Loucy (cell line): ENCODE results near the gene IGSF5.

ENCODE experiments used
- H2AFZ ChIP-seq: fragments of 200-600 bp; sonication (generic); 2 replicates; pipeline ENCODE4 v1.6.0; 2016; ENCODE audit warnings: antibody characterized with exemption, mild to moderate bottlenecking, low read length, moderate library complexity
- H3F3A ChIP-seq: fragments of 200-600 bp; 2 replicates; pipeline ENCODE4 v1.6.0; 2016; ENCODE audit warnings: antibody characterized with exemption, low read depth, mild to moderate bottlenecking
- H3K27me3 ChIP-seq: fragments of 200-600 bp; sonication (generic); 2 replicates; pipeline ENCODE4 v1.6.1; 2014; ENCODE audit warnings: low read length, mild to moderate bottlenecking; ENCODE audit not compliant: insufficient read depth, poor library complexity, severe bottlenecking
- H3K36me3 ChIP-seq: fragments of 200-600 bp; sonication (generic); 2 replicates; pipeline ENCODE4 v1.6.1; 2016; ENCODE audit warnings: low read length; ENCODE audit not compliant: insufficient read depth
- H3K4me1 ChIP-seq: fragments of 200-600 bp; sonication (generic); 2 replicates; pipeline ENCODE4 v1.5.1; 2014; ENCODE audit warnings: low read length, mild to moderate bottlenecking; ENCODE audit not compliant: insufficient read depth, poor library complexity, severe bottlenecking
- H3K4me2 ChIP-seq: fragments of 200-600 bp; sonication (generic); 2 replicates; pipeline ENCODE4 v1.6.0; 2014; ENCODE audit warnings: antibody characterized with exemption, low read length, low read depth, mild to moderate bottlenecking; ENCODE audit not compliant: poor library complexity, severe bottlenecking
- H3K4me3 ChIP-seq: fragments of 200-600 bp; sonication (generic); 2 replicates; pipeline ENCODE4 v1.5.1; 2014; ENCODE audit warnings: low read length, mild to moderate bottlenecking, mixed read lengths; ENCODE audit not compliant: poor library complexity, severe bottlenecking
- H3K79me2 ChIP-seq: fragments of 200-600 bp; sonication (generic); 2 replicates; pipeline ENCODE4 v1.6.1; 2014; ENCODE audit warnings: low read length; ENCODE audit not compliant: insufficient read depth
- H3K9ac ChIP-seq: fragments of 200-600 bp; sonication (generic); 2 replicates; pipeline ENCODE4 v1.6.0; 2014; ENCODE audit warnings: mild to moderate bottlenecking, low read depth, low read length, moderate library complexity; ENCODE audit not compliant: poor library complexity, severe bottlenecking
- H3K9me2 ChIP-seq: fragments of 200-600 bp; sonication (generic); replicated peaks from 2 replicates; pipeline ENCODE4 v1.6.1; 2016; ENCODE audit warnings: low read depth, low read length, mixed read lengths
- H3K9me3 ChIP-seq: fragments of 200-600 bp; sonication (generic); 2 replicates; pipeline ENCODE4 v1.6.1; 2014; ENCODE audit warnings: mild to moderate bottlenecking, antibody characterized with exemption, low read length, low read depth; ENCODE audit not compliant: insufficient read depth
- H4K20me1 ChIP-seq: fragments of 200-600 bp; sonication (generic); 2 replicates; pipeline ENCODE4 v1.6.0; 2014; ENCODE audit warnings: antibody characterized with exemption, low read length, mild to moderate bottlenecking; ENCODE audit not compliant: insufficient read depth, poor library complexity, severe bottlenecking
- EZH2phosphoT487 ChIP-seq: fragments of 200-600 bp; IDR thresholded peaks from 2 replicates; pipeline ENCODE4 v1.6.1; 2018; ENCODE audit warnings: antibody characterized with exemption, mild to moderate bottlenecking, moderate library complexity, borderline replicate concordance
- TF ChIP-seq, protein P1 (sequence below): fragments of 200-600 bp; sonication (generic); conservative IDR thresholded peaks from 2 replicates; pipeline ENCODE4 v1.5.1; 2014; ENCODE audit warnings: mild to moderate bottlenecking, antibody characterized with exemption, low read length

Gene IGSF5

DNA sequence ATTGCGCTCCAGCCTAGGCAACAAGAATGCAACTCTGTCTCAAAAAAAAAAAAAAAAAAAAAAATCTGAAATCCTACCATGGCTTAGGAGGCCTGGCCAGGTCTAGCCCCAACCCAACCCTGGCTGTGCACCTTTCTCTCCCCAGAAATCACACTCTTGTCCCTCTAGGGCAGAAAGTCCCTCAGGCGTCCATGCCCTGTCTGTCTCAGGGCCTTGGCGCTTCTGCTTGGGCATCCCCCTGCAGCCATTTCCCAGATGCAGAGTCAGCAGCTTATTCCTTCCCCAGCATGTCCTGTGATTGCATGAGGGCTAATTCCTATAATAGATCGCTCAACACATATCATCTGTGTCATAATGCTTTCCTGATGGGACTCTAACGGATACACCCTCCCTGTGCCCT lies 65.0 kb downstream of the IGSF5 start:
- no peaks in the 10 kb centered on the region for H3K27me3 ChIP-seq
- no peak overlapping the region for H3K4me3 ChIP-seq
- H3K9me2 ChIP-seq = no peaks in the 10 kb centered on the region
- no peaks in the 10 kb centered on the region for H3K79me2 ChIP-seq
- no peaks in the 10 kb centered on the region for H3K36me3 ChIP-seq
- H3K9ac ChIP-seq = no peak overlapping the region
- no peaks in the 10 kb centered on the region for H4K20me1 ChIP-seq
- TF ChIP-seq, protein P1, sequence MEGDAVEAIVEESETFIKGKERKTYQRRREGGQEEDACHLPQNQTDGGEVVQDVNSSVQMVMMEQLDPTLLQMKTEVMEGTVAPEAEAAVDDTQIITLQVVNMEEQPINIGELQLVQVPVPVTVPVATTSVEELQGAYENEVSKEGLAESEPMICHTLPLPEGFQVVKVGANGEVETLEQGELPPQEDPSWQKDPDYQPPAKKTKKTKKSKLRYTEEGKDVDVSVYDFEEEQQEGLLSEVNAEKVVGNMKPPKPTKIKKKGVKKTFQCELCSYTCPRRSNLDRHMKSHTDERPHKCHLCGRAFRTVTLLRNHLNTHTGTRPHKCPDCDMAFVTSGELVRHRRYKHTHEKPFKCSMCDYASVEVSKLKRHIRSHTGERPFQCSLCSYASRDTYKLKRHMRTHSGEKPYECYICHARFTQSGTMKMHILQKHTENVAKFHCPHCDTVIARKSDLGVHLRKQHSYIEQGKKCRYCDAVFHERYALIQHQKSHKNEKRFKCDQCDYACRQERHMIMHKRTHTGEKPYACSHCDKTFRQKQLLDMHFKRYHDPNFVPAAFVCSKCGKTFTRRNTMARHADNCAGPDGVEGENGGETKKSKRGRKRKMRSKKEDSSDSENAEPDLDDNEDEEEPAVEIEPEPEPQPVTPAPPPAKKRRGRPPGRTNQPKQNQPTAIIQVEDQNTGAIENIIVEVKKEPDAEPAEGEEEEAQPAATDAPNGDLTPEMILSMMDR = no peak
- no peak for TF ChIP-seq EZH2phosphoT487
- no peaks in the 10 kb centered on the region for H3K4me1 ChIP-seq
- no peaks in the 10 kb centered on the region; the same call in 1 of the 2 replicates for H3K9me3 ChIP-seq
- no peaks in the 10 kb centered on the region for H3F3A ChIP-seq
- no peak overlapping the region for H3K4me2 ChIP-seq
- H2AFZ ChIP-seq = no peak overlapping the region

DNA sequence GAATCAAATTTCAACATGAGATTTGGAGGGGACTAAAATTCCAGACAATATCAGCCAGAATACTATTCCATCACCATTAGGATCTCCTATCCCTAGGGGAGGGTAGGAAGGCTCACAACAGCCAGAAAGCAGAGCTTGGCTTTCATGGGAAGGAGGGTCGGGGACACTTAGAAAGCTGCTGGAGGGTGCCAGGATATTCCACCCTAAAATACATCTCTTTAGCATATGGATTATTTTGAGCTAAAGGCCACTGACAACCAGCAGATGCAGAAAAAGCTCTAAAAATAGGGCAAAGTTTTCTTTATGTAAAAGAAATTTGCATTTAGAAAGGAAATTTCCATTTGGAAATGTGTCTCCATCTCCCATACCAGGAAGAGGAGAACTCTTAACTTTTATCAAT lies 68.0 kb downstream of the IGSF5 start:
- no peak overlapping the region for H3K9ac ChIP-seq
- no peaks in the 10 kb centered on the region for H3K27me3 ChIP-seq
- H3K36me3 ChIP-seq = no peaks in the 10 kb centered on the region
- H3K4me3 ChIP-seq = no peak overlapping the region
- H3K4me2 ChIP-seq = no peak overlapping the region
- no peaks in the 10 kb centered on the region for H3F3A ChIP-seq
- TF ChIP-seq, protein P1 = no peak
- no peak for TF ChIP-seq EZH2phosphoT487
- H2AFZ ChIP-seq = no peak overlapping the region
- H3K79me2 ChIP-seq = no peaks in the 10 kb centered on the region
- no peaks in the 10 kb centered on the region for H3K9me2 ChIP-seq
- H3K4me1 ChIP-seq = no peaks in the 10 kb centered on the region
- H3K9me3 ChIP-seq = no peaks in the 10 kb centered on the region; the same call in 1 of the 2 replicates
- H4K20me1 ChIP-seq = no peaks in the 10 kb centered on the region

GRCh38 chr21:39818557-39818956 lies 73.6 kb downstream of the IGSF5 start:
- Histone ChIP-seq H3K4me3 (no peak overlapping the region), H3K36me3 (no peaks in the 10 kb centered on the region), H3K27me3 (no peaks in the 10 kb centered on the region), H3K4me1 (no peaks in the 10 kb centered on the region), H3F3A (no peaks in the 10 kb centered on the region), H3K9me2 (no peaks in the 10 kb centered on the region), H2AFZ (no peak overlapping the region), H4K20me1 (no peaks in the 10 kb centered on the region), H3K4me2 (no peak overlapping the region), H3K9ac (no peak overlapping the region), H3K9me3 (no peaks in the 10 kb centered on the region), H3K79me2 (no peaks in the 10 kb centered on the region)
- no peak for TF ChIP-seq EZH2phosphoT487
- TF ChIP-seq, protein P1 = no peak
